ENCODE data around the gene NEURL4. TPM values are rescaled to one million over a fixed set of nuclear protein-coding genes. Genes with fewer than 3 reads are reported as not detected.
"Not testable (repeated sequence)": the region's sequence is repeated elsewhere in the genome, so short reads cannot be mapped to it uniquely, and the experiment has no call there.

The NEURL4 gene
- polyA plus RNA-seq, 2 of the 4 experiments (the other 2 are of a cell fraction) = 12.2 to 50.4 TPM

- DNase-seq (ENCODE audit: low read depth in 1 of 2, low spot score in 1 of 2) (no peak), ATAC-seq (no peak), FAIRE-seq (no peak)
- no peak overlapping the region for H3K4me2 ChIP-seq
- no peak overlapping the region for H3K4me3 ChIP-seq
- ChIA-PET CTCF (interaction anchor here (0.9 to 23.9 kb wide), 10 partner anchors 4 to 290 kb away, joined by 3 to 433 read pairs (median 6); partner anchors contain the start of genes ACAP1, KCTD11, NEURL4 and SLC2A4), POLR2A (no interaction called here)
- WGBS (ENCODE audit: missing lambda C conversion rate) = 75% methylated on average over 3 of the region's 3 CpGs
- peaks cover 6% of the 10 kb centered on the region; the same call in 1 of the 3 replicates for H3K4me1 ChIP-seq
- TF ChIP-seq HEYL (CRISPR knock-in tag; IDR thresholded peaks at IDR 0.05) (no peak), RAD21 (conservative IDR thresholded peaks at IDR 0.05 in 1 of 2, IDR thresholded peaks at IDR 0.05 in 1 of 2) (no peak), FOXS1 (CRISPR knock-in tag; IDR thresholded peaks at IDR 0.05) (no peak), EHF (CRISPR knock-in tag; IDR thresholded peaks at IDR 0.05) (no peak), NPAS2 (CRISPR knock-in tag; IDR thresholded peaks at IDR 0.05; ENCODE audit: borderline replicate concordance) (no peak), CHD2 (IDR thresholded peaks at IDR 0.05; ENCODE audit: low read length, partially characterized antibody) (no peak), MAFK (IDR thresholded peaks at IDR 0.05; ENCODE audit: partially characterized antibody) (no peak), RFX5 (IDR thresholded peaks at IDR 0.05) (no peak), JUNB (IDR thresholded peaks at IDR 0.05) (no peak), E2F6 (IDR thresholded peaks at IDR 0.05; ENCODE audit: borderline replicate concordance, low read depth) (no peak), EP300 (IDR thresholded peaks at IDR 0.05) (no peak), CEBPB (IDR thresholded peaks at IDR 0.05) (no peak)
- TF ChIP-seq, protein P1, sequence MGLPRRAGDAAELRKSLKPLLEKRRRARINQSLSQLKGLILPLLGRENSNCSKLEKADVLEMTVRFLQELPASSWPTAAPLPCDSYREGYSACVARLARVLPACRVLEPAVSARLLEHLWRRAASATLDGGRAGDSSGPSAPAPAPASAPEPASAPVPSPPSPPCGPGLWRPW (IDR thresholded peaks at IDR 0.05) = no peak
- TF ChIP-seq, protein P2, sequence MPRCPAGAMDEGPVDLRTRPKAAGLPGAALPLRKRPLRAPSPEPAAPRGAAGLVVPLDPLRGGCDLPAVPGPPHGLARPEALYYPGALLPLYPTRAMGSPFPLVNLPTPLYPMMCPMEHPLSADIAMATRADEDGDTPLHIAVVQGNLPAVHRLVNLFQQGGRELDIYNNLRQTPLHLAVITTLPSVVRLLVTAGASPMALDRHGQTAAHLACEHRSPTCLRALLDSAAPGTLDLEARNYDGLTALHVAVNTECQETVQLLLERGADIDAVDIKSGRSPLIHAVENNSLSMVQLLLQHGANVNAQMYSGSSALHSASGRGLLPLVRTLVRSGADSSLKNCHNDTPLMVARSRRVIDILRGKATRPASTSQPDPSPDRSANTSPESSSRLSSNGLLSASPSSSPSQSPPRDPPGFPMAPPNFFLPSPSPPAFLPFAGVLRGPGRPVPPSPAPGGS (IDR thresholded peaks at IDR 0.05) = no peak
- H3K9me3 ChIP-seq = no peaks in the 10 kb centered on the region
- no peak overlapping the region for H3K27ac ChIP-seq
Observed at GRCh38 chr17:7334938-7335538, 5.9 kb upstream of the NEURL4 start.

DNA sequence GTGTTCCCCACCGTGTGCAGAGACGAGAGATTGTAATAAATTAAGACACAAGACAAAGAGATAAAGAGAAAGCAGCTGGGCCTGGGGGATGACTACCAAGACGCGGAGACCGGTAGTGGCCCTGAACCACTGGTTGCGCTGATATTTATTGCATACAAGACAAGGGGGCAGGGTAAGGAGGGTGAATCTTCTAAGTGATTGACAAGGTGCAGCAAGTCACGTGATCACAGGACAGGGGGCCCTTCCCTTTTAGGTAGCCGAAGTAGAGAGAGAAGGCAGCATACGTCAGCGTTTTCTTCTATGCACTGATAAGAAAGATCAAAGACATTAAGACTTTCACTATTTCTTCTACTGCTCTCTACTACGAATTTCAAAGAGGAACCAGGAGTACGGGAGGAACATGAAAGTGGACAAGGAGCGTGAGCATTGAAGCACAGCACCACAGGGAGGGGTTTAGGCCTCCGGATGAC is 3.5 kb upstream of the NEURL4 start:
- H3K4me3 ChIP-seq; POLR2A ChIA-PET; DNase-seq (ENCODE audit: low read depth in 1 of 2, low spot score in 1 of 2); ATAC-seq; H3K9me3 ChIP-seq; FAIRE-seq; H3K4me2 ChIP-seq; H3K27ac ChIP-seq: not testable (repeated sequence)
- 63% methylated on average over 13 of the region's 14 CpGs for WGBS (ENCODE audit: missing lambda C conversion rate)
- CTCF ChIA-PET = interaction anchor here (23.9 kb wide), 1 partner anchor 10 kb away, joined by 433 read pairs; the partner anchor contains the start of gene ACAP1
- peaks cover 14% of the 10 kb centered on the region; the same call in 2 of the 3 replicates for H3K4me1 ChIP-seq

DNA sequence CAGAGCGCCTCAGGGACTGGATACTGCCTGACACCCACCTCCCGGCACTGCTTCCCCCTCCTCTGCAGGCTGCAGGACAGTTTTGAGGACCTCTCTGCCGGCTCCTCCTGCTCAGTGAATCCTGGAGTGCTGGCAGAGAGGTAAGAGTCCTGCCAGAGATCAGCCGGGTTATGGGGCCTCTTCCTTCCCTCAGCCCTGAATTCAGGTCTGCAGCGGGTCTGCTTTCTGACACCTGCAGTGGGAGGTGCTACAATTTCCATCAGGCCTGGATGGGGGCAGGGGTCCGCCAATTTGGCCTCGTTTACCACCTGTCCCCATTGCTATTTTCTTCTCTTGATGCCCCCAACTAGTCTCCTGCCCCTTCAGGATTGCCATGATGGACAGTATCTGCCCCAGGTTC is 3.0 kb upstream of the NEURL4 start:
- DNase-seq (ENCODE audit: low read depth in 1 of 2, low spot score in 1 of 2) = no peak
- ATAC-seq = no peak
- FAIRE-seq = no peak
- TF ChIP-seq HDAC2 (IDR thresholded peaks at IDR 0.05) (no peak), KDM1A (IDR thresholded peaks at IDR 0.05; ENCODE audit: low read depth) (no peak), MYC (IDR thresholded peaks at IDR 0.05; ENCODE audit: borderline replicate concordance, low read length) (no peak), FOSL2 (IDR thresholded peaks at IDR 0.05) (no peak), FOSL2 (CRISPR knock-in tag; IDR thresholded peaks at IDR 0.05) (no peak)
- H3K9me3 ChIP-seq = no peaks in the 10 kb centered on the region
- no peak overlapping the region for H3K4me2 ChIP-seq
- H3K4me1 ChIP-seq = peaks cover 15% of the 10 kb centered on the region; the same call in 2 of the 3 replicates
- ChIA-PET CTCF (interaction anchor here (23.9 kb wide), 1 partner anchor 10 kb away, joined by 433 read pairs; the partner anchor contains the start of gene ACAP1), POLR2A (no interaction called here)
- no peak overlapping the region for H3K4me3 ChIP-seq
- 51% methylated on average over 7 of the region's 7 CpGs for WGBS (ENCODE audit: missing lambda C conversion rate)
- H3K27ac ChIP-seq = no peak overlapping the region
